HL-60 (cell line): ENCODE data around the gene FHL2.

Source experiments
- GABPA ChIP-seq: IDR thresholded peaks from 2 replicates; pipeline ENCODE4 v1.6.1; 2012; ENCODE audit warnings: low read depth
- POLR2AphosphoS5 ChIP-seq: IDR thresholded peaks from 2 replicates; pipeline ENCODE4 v1.6.1; 2012; ENCODE audit warnings: low read depth
- SPI1 ChIP-seq: IDR thresholded peaks from 2 replicates; pipeline ENCODE4 v1.6.1; 2012; ENCODE audit warnings: low read depth, mild to moderate bottlenecking, borderline replicate concordance
- TF ChIP-seq, protein P1 (sequence below): IDR thresholded peaks from one replicate; pipeline ENCODE4 v1.5.1; 2011; ENCODE audit warnings: low read length, control low read depth, inconsistent platforms; ENCODE audit not compliant: insufficient read depth
- TF ChIP-seq, protein P2 (sequence below): IDR thresholded peaks from 2 replicates; pipeline ENCODE4 v1.6.1; 2012; ENCODE audit warnings: low read depth; ENCODE audit not compliant: insufficient replicate concordance

- TF ChIP-seq, protein P1, sequence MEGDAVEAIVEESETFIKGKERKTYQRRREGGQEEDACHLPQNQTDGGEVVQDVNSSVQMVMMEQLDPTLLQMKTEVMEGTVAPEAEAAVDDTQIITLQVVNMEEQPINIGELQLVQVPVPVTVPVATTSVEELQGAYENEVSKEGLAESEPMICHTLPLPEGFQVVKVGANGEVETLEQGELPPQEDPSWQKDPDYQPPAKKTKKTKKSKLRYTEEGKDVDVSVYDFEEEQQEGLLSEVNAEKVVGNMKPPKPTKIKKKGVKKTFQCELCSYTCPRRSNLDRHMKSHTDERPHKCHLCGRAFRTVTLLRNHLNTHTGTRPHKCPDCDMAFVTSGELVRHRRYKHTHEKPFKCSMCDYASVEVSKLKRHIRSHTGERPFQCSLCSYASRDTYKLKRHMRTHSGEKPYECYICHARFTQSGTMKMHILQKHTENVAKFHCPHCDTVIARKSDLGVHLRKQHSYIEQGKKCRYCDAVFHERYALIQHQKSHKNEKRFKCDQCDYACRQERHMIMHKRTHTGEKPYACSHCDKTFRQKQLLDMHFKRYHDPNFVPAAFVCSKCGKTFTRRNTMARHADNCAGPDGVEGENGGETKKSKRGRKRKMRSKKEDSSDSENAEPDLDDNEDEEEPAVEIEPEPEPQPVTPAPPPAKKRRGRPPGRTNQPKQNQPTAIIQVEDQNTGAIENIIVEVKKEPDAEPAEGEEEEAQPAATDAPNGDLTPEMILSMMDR = no peak
- TF ChIP-seq, protein P2, sequence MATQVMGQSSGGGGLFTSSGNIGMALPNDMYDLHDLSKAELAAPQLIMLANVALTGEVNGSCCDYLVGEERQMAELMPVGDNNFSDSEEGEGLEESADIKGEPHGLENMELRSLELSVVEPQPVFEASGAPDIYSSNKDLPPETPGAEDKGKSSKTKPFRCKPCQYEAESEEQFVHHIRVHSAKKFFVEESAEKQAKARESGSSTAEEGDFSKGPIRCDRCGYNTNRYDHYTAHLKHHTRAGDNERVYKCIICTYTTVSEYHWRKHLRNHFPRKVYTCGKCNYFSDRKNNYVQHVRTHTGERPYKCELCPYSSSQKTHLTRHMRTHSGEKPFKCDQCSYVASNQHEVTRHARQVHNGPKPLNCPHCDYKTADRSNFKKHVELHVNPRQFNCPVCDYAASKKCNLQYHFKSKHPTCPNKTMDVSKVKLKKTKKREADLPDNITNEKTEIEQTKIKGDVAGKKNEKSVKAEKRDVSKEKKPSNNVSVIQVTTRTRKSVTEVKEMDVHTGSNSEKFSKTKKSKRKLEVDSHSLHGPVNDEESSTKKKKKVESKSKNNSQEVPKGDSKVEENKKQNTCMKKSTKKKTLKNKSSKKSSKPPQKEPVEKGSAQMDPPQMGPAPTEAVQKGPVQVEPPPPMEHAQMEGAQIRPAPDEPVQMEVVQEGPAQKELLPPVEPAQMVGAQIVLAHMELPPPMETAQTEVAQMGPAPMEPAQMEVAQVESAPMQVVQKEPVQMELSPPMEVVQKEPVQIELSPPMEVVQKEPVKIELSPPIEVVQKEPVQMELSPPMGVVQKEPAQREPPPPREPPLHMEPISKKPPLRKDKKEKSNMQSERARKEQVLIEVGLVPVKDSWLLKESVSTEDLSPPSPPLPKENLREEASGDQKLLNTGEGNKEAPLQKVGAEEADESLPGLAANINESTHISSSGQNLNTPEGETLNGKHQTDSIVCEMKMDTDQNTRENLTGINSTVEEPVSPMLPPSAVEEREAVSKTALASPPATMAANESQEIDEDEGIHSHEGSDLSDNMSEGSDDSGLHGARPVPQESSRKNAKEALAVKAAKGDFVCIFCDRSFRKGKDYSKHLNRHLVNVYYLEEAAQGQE = no peak
- TF ChIP-seq POLR2AphosphoS5 (no peak), SPI1 (no peak), GABPA (no peak)
These were observed 3.2 kb downstream of the FHL2 start for GRCh38 chr2:105395691-105396090.
